GM18519 (cell line): ENCODE results near the gene EDN1.

Experiments used
- ATAC-seq: cut with Tn5 transposase; IDR thresholded peaks from one replicate; pipeline ENCODE4 v1.9.1; 2021; ENCODE audit warnings: mild to moderate bottlenecking, moderate library complexity; ENCODE audit not compliant: unreplicated experiment, low FRiP score

EDN1 gene

GRCh38 chr6:12289933-12290820, at the start of gene EDN1:
EDN1 (plus strand) TSS chr6:12290361; CDS start chr6:12290630, 269 bp downstream.
- peak; percentile 63 for ATAC-seq

GRCh38 chr6:12241493-12242175, 48.5 kb upstream of the EDN1 start:
- ATAC-seq = no peak

DNA sequence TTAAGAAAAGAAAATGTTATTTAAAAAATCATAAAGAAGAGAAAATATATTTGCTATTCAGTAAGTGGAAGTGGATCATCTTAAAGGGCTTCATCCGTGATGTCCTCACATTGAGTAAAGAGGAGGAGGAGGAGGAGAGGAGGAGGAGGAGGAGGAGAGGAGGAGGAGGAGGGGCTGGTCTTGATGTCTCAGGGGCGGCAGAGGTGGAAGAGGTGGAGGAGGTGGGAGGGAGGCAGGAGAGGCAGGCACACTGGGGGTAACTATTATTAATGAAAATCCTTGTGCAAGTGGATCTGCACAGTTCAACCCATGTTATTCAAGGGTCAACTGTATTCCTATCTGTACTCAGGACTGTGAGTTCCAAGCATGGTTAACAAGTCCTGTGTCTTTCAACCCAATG, 47.0 kb upstream of the EDN1 start:
- ATAC-seq = no peak

DNA sequence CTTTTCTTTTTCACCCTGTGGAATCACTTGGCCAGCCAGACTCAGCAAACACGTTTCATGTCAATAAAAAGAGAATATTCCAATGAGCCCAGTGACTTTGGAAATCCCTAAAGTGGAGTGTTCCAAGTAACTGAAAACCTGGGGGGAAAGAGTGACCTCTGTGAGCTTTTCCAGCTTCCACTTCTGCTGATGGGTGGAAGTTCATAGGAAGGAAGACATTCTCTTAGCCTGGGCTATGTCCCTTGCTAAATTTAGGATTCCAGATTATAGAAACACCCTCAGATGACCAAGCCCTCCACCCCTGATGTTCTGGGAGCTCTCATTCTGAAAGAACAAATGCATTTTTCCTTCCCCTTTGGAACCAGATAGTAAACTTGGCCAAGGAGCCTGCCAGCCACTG, 44.8 kb upstream of the EDN1 start:
- ATAC-seq = no peak

DNA sequence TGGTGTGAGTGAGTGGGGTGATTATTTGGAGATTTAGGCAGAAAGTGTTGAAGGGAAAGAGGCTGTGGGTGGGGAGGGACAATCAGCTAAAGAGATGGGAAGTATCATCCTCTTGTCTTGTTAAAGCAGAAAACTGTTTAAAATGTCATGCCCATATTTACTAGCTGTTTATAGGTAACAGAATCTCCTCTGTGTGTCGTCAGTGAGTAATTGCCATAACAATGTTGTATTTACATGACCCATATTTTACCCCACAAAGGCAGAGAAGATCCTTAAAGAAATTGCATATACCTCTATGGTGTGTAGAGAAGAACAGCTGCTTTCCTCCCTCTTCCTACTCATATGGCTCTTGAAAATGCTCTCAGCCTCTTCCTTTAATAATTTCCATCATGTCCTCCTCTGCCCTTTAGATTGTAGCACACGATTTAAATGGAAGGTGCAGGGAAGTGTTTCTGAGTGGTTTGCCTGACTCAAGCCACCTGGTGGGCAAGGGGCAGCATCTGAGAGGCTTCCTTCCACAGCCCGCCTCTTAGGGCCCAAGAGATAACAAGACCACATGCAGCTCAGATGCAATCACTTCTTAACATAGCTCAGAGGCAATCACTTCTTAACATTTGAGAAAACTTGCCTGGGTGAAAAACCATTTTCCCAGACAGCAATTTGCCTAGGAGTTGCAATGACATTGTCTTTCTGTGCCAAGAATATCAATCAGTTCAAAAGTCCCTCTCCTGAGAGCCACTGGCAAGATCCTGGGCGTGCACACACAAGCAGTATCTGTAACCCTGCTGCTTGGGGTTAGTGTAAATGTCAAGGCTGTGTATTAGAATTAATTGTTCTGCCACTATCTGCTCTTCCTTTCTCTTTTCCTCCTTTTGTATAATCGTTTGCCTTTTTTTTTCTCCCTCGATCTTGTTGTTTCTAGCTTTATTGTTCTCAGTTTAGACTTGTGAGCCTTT, 44.1 kb upstream of the EDN1 start:
- ATAC-seq = no peak

DNA sequence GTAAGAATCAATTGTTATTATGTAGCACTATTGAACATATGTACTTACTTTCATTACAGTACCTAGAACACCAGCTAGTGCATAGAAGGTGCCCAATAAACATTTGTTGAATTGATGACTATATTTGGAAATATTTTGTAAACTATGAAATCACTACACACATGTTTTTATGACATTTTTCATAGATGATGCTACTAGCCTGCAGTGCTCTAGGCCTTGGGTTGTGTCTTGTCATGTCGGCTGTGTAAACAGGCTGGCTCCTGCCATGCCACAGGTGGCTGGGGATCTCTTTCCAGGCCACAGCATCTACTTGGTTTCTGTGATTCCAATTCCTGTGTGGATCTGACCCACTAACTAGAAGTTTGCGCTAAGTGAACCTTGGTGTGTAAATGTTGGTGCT, 43.3 kb upstream of the EDN1 start:
- no peak for ATAC-seq

GRCh38 chr6:12249541-12250382, 40.4 kb upstream of the EDN1 start:
- ATAC-seq = no peak

GRCh38 chr6:12250383-12250770, 39.8 kb upstream of the EDN1 start:
- no peak for ATAC-seq

- no peak for ATAC-seq
These were observed 36.0 kb upstream of the EDN1 start for GRCh38 chr6:12254210-12254609.

GRCh38 chr6:12258191-12258590, 32.0 kb upstream of the EDN1 start:
- ATAC-seq = no peak

DNA sequence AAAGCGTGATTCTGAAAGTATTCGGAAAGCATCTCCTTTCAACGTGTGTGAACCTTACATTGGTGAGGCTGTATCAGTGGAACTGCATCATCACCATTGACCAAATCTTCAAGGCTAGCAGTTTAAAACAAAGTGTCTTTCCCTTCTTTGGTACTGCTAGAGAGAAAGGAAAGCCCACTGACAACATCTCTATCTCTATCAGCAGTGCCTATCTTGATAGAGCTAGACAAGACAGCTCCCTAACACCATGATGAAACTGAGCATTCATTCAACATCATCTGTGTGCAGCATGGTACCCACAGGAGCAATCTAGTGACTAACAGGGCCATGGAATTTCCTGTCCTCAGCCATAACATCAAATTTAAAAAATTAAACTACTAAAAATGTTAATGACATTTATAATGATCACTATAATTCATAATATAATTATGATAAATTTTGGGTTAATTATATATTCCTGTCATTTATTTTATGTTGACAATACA, 31.5 kb upstream of the EDN1 start:
- ATAC-seq = no peak

DNA sequence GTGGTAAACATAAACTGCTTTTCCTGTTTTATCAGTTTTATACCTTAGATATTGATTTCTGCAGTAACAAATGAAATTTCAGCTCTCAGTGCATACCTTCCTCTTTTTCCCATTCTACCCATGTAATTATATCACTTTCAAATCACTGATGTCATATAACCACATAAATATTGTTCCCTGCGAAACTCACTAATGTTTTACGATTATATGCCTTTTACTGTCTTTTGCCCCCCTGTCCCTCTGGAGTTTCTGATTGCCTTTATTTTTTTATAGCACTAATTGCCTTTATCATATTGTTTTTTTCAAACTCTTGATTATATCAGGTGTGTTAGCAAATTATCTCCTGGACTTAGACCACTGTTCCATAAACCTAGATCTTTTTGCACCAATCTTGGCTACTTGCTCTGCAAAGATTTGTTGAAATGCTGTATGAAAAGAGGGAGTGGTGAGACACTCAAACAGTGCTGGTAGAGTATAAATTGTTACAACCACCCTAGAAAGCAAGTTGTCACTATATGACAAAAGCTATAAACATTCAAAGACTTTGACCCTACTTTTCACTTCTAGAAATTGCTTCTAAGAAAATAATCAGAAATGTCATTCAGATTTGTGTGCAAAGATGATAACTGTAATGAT, 29.6 kb upstream of the EDN1 start:
- no peak for ATAC-seq

- ATAC-seq = no peak
These were observed 28.7 kb upstream of the EDN1 start for GRCh38 chr6:12261502-12261901.

- ATAC-seq = no peak
These were observed 27.7 kb upstream of the EDN1 start for GRCh38 chr6:12262236-12263061.

GRCh38 chr6:12263403-12263802, 26.8 kb upstream of the EDN1 start:
- no peak for ATAC-seq

GRCh38 chr6:12264671-12265070, 25.5 kb upstream of the EDN1 start:
- ATAC-seq = no peak

- no peak for ATAC-seq
These were observed 24.9 kb upstream of the EDN1 start for GRCh38 chr6:12265296-12265695.

- ATAC-seq = no peak
These were observed 24.4 kb upstream of the EDN1 start for GRCh38 chr6:12265791-12266190.
